ENCODE measurements around the gene SLC26A11.
A peak's percentile ranks its signal among the peaks of the same experiment; 100 is the strongest.

The SLC26A11 gene

DNA sequence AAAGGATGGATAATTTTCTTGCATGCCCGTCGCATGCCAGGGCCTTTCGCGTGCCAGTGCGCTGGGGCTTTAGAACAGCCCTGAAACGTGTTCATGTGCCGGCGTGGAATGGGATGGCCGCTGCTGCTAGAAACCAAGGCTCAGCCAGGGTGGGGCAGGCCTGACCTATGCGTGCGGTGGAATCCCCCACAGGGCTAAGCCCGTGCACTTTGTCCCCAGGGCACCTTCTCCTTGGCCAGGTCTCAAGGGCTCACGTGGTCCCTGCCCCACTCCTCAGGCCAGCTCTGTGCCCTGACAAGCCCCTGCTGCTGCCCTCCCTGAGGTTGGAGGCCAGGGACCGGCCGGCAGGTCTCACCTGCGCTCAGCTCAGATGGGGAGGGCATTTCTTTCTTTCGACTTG is 27.3 kb downstream of the SLC26A11 start:
- no peak for TF ChIP-seq CTCF (IDR thresholded peaks at IDR 0.05; ENCODE audit: unreplicated experiment in 3 of 3)
- H3K36me3 Mint-ChIP-seq (ENCODE audit: low read depth): peaks cover 15% of the 10 kb centered on the region
- no peak overlapping the region for H3K27ac Mint-ChIP-seq
- no peaks in the 10 kb centered on the region for H3K27me3 Mint-ChIP-seq (ENCODE audit: low read depth)
- no peaks in the 10 kb centered on the region for H3K4me1 Mint-ChIP-seq
- no peak overlapping the region for H3K4me3 Mint-ChIP-seq
- no peaks in the 10 kb centered on the region for H3K9me3 Mint-ChIP-seq

- no peak overlapping the region for H3K4me3 Mint-ChIP-seq
- H3K27ac Mint-ChIP-seq: no peak overlapping the region
- peaks cover 10% of the 10 kb centered on the region for H3K36me3 Mint-ChIP-seq (ENCODE audit: low read depth)
- no peaks in the 10 kb centered on the region for H3K27me3 Mint-ChIP-seq (ENCODE audit: low read depth)
- no peaks in the 10 kb centered on the region for H3K9me3 Mint-ChIP-seq
- no peaks in the 10 kb centered on the region for H3K4me1 Mint-ChIP-seq
- TF ChIP-seq CTCF (IDR thresholded peaks at IDR 0.05; ENCODE audit: unreplicated experiment in 3 of 3): no peak
Measured at GRCh38 chr17:80248001-80248893, 28.0 kb downstream of the SLC26A11 start.

DNA sequence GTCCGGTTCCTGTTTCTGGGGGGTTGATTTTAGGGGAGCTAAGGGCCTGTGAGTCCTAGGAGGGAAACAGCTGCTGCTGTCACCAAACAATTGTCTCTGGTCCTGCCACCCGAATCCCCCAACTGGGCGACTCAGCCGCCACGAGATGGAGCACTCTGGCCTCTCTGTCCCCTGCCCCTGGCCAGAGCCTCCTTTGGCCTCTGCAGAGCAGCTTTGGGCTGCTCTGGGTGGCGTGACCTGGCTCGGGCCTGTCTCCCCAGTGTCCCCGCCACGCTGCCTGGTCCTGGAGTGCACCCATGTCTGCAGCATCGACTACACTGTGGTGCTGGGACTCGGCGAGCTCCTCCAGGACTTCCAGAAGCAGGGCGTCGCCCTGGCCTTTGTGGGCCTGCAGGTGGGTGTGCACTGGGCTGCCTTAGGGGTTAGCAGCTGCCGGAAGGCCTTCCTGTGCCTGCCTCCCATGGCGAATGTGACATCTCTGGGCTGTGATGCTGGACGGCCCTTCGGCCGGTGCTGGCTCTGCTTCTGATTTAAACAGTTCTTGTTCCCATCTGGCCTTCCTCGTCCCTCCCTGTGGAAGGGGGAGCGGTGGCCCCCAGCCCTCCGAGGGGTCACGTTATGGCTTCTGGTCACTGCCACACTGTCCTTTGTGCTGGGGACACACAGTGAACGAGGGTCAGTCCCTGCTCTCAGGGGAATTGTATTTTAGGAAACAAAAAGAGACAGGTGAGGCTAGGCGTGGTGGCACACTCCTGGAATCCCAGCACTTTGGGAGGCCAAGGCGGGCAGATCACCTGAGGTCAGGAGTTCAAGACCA is 28.9 kb downstream of the SLC26A11 start:
- H3K4me1 Mint-ChIP-seq: no peaks in the 10 kb centered on the region
- no peak for TF ChIP-seq CTCF (IDR thresholded peaks at IDR 0.05; ENCODE audit: unreplicated experiment in 3 of 3)
- no peaks in the 10 kb centered on the region for H3K9me3 Mint-ChIP-seq
- peaks cover 12% of the 10 kb centered on the region for H3K36me3 Mint-ChIP-seq (ENCODE audit: low read depth)
- H3K4me3 Mint-ChIP-seq: no peak overlapping the region
- no peaks in the 10 kb centered on the region for H3K27me3 Mint-ChIP-seq (ENCODE audit: low read depth)
- H3K27ac Mint-ChIP-seq: no peak overlapping the region

DNA sequence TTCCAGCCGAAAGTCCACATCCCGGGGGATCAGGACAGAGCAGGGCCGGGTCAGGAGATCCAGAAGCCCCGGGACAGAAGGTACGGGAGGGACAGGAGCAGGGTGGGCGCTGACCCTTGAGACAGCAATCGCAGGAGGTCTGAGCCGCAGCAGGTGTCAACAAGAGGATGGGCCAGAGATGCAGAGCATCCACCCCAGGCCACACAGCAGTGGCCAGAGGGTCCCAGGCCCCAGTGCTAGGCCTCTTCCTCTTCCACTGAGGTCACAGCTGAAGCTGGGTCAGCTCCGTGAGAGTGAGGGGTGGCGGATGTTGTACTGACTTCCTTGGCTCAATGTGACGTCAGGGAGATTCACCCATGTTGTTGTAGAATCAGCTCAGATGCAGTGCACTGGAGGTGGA is 31.7 kb downstream of the SLC26A11 start:
- no peaks in the 10 kb centered on the region for H3K4me1 Mint-ChIP-seq
- H3K27me3 Mint-ChIP-seq (ENCODE audit: low read depth): no peaks in the 10 kb centered on the region
- no peak overlapping the region for H3K4me3 Mint-ChIP-seq
- peaks cover 3% of the 10 kb centered on the region for H3K36me3 Mint-ChIP-seq (ENCODE audit: low read depth)
- H3K27ac Mint-ChIP-seq: no peak overlapping the region
- no peak for TF ChIP-seq CTCF (IDR thresholded peaks at IDR 0.05; ENCODE audit: unreplicated experiment in 3 of 3)
- H3K9me3 Mint-ChIP-seq: no peaks in the 10 kb centered on the region

GRCh38 chr17:80252871-80253270 is 32.6 kb downstream of the SLC26A11 start:
- Mint-ChIP-seq H3K4me1 (peaks cover 5% of the 10 kb centered on the region), H3K4me3 (no peak overlapping the region), H3K36me3 (ENCODE audit: low read depth) (peaks cover 3% of the 10 kb centered on the region), H3K27me3 (ENCODE audit: low read depth) (no peaks in the 10 kb centered on the region), H3K27ac (no peak overlapping the region), H3K9me3 (no peaks in the 10 kb centered on the region)
- TF ChIP-seq CTCF (IDR thresholded peaks at IDR 0.05; ENCODE audit: unreplicated experiment in 3 of 3): peak; percentile 23 to 38 (median 34)
